Body of pancreas (tissue), 4 donors: ENCODE measurements around the gene SLC7A6.

ENCODE experiments used
- CTCF ChIP-seq, 7 experiments: fragments of 450-650 bp in 4 of 7; fragments of 200-600 bp in 3 of 7; sonication (generic) in 3 of 7; IDR thresholded peaks; one replicate each; pipeline ENCODE4 v1.5.1; 2016 to 2019; ENCODE audit warnings: antibody characterized with exemption in 7 of 7
- POLR2A ChIP-seq, 3 donors: fragments of 450-650 bp; IDR thresholded peaks; one replicate each; pipeline ENCODE4 v1.6.1; 2016; ENCODE audit warnings: antibody characterized with exemption in 3 of 3, mild to moderate bottlenecking in 2 of 3

GRCh38 chr16:68263559-68264127, 683 bp upstream of the SLC7A6 start:
- no peak for TF ChIP-seq POLR2A (IDR thresholded peaks at IDR 0.05)
- TF ChIP-seq CTCF (IDR thresholded peaks at IDR 0.05) = no peak
